Activated effector memory CD4-positive, alpha-beta T cell treated with anti-CD3 and anti-CD28 coated beads, Interleukin-2, amount 50 U/mL, for 16 hours (primary cell): ENCODE data around the gene PPM1H.
A peak's percentile ranks its signal among the peaks of the same experiment; 100 is the strongest.
"Not testable (repeated sequence)": the region's sequence is repeated elsewhere in the genome, so short reads cannot be mapped to it uniquely, and the experiment has no call there.

ENCODE experiments used
- DNase-seq: peaks from one replicate; pipeline ENCODE4 v3.0.0-alpha.2; 2020

Gene PPM1H

DNA sequence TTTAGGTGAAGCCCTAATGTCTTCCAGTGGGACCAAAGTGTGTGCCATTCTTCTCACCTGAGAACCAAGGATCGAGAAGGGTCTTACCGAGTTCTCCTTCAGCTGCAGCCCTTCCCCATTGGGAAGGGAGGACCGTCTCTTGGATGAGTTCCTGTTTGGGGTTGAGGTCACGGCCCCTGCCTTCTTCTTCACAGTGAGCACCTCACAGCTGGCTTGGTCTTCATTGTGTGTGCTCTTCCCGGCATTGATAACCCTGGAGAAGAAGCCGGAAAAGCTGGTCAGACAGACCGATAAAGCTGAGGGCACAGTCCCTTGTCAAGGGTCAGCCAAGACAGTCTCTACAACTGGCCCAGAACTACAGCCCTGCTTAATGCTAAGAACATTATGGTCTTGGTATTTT lies 102.9 kb downstream of the PPM1H start:
- DNase-seq, result no peak

- DNase-seq, result no peak
Observed at GRCh38 chr12:62827855-62828254, 107.1 kb downstream of the PPM1H start.

DNA sequence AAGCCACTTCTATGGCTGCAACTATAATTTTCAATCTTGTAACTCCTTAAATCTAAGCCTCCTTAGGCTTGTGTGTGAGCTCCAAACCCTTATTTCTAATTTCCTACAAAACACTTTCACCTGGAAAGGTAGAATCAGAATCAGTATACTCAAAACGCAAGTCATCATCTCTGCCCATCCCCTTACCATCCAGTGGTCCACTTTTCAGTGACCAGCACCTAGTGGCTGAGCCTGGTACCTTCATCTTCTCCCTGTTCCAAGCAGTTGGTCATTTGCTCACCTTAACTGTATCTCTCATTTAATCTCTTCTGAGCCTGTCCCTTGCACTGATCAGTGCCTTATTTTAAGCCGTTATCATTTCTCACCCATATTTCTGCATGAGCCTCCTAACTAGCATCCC lies 107.9 kb downstream of the PPM1H start:
- DNase-seq, result no peak

GRCh38 chr12:62817556-62818271 lies 117.2 kb downstream of the PPM1H start:
- no peak for DNase-seq

DNA sequence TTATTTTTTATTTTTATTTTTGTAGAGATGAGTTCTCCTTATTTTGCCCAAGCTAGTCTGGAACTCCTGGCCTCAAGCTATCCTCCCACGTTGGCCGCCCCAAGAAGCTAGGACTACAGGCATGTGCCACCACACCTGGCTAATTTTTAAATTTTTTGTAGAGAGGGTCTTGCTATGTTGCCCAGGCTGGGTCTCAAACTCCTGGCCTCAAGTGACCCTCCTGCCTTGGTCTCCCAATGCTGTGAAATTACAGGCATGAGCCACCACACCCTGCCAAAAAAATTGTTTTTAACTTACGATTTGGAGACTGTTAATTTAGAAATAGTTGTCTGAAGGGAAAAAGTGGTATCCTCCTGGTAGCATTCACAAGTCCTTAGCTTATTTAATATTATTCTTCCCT lies 120.7 kb downstream of the PPM1H start:
- no peak for DNase-seq

DNA sequence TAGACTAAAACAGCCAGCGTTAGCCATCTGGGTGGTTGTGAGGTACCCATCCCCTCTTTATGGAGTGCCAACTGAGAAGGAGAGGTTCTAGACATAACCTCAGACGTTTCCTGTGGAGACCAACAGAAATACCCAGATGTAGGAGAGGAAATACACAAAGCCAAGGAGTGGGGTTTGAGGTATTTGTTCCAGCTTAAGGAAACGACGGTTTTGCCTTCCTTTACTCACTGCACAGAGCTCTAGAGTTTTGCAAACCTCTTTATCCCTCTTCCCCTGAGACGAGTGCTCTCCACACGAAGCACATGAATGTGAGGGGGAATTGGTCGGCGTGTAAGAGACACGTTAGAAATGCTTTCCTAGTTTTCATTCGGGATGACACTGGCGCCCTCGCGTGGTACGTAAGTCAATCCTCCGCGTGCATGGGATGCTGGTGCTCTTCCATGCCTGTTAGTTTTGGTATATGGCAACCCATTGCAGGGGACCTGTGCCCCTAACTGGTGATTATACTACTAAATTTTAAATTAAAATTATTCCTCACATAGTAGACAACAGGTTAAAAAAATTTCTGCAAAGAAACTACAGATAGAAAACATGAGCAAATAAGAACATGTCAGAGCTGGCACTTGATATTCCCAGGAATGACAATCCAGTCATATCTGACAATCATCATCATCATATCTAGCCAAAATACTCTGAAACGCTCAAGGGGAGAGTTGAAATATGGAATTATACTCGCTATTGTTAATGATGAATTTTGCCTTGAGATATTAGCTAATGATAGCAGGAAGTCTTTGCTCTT lies 121.7 kb downstream of the PPM1H start:
- DNase-seq, result peak; percentile 72

GRCh38 chr12:62811481-62811880 lies 123.5 kb downstream of the PPM1H start:
- DNase-seq, result not testable (repeated sequence)

DNA sequence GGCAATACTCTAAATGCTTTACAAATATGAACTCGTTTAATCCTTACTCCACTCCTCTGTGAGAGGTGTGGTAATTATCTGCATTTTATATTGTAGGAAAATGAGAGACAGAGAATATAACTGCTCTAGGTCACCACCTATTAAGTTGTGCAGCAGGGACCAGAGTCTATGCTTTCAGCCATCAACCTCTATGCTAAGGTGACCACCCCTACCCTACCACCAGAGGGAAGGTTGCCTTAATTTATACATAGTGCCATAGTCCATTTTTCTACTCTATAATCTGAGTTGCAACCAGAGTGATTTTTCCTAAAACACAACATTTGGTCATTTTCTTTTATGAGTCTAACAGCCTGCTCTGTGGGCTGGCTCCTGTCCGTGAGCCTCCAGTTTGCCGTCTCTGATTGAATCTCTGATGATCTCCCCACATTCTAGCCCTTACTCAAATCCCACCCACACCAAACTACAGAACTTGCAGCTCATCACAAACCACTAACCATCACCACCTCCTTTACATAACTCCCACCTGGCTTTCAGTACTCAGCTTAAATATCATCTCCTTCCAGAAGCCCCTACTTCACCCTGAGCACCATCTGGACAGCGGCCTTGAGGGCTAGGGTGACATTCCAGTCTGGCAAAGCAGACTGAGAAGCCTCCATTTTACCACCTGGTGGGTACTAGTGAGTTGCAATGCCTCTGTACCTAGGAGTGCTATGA lies 126.6 kb downstream of the PPM1H start:
- DNase-seq, result no peak

DNA sequence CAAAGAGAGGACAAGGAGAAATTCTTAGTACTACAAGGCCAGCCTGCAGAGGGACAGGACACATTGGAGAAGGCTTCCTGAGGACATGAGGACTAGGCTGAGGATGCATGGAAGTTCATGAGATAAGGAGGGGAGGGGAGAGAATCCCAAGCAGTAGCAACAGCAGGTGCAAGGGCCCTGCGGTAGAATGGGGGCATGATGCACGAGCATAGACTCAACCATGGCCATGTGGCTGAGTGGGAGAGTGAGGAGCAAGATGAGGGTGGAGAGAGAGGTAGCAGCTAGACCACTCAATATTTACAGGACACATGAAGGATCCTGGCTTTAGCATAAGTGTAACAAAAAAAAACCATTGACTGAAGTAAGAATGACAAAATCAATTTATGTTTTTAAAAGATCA lies 128.1 kb downstream of the PPM1H start:
- DNase-seq, result no peak

GRCh38 chr12:62806244-62806836 lies 128.6 kb downstream of the PPM1H start:
- DNase-seq, result no peak

GRCh38 chr12:62805517-62805916 lies 129.4 kb downstream of the PPM1H start:
- DNase-seq, result no peak

GRCh38 chr12:62803756-62804155 lies 131.2 kb downstream of the PPM1H start:
- no peak for DNase-seq

DNA sequence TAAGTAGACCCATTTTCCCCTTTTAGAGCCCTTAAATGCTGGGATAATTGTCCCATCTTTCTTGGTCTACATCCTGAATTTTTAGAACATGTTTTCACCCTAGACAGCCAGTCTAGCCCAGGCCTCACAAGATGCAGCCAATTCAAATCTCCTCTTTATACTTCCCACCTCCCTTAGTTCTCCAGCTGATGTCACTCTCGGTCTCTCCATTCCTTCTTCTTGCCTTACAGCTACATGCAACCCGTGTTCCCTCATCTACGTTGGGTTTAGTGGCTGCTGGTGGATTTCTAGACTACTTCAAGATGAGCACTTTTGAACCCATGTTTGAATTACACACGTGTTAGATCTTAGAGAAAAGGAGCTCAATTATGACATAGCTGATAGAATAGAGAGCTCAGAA lies 132.0 kb downstream of the PPM1H start:
- DNase-seq, result no peak

- DNase-seq, result no peak
Observed at GRCh38 chr12:62802321-62802720, 132.6 kb downstream of the PPM1H start.

- no peak for DNase-seq
Observed at GRCh38 chr12:62801796-62802195, 133.2 kb downstream of the PPM1H start.

- DNase-seq, result no peak
Observed at GRCh38 chr12:62800707-62801400, 134.1 kb downstream of the PPM1H start.

- no peak for DNase-seq
Observed at GRCh38 chr12:62799766-62800406, 135.1 kb downstream of the PPM1H start.

- DNase-seq, result peak; percentile 72
Observed at GRCh38 chr12:62799126-62799736, 135.7 kb downstream of the PPM1H start.

GRCh38 chr12:62794218-62794583 lies 140.7 kb downstream of the PPM1H start:
- DNase-seq, result no peak

DNA sequence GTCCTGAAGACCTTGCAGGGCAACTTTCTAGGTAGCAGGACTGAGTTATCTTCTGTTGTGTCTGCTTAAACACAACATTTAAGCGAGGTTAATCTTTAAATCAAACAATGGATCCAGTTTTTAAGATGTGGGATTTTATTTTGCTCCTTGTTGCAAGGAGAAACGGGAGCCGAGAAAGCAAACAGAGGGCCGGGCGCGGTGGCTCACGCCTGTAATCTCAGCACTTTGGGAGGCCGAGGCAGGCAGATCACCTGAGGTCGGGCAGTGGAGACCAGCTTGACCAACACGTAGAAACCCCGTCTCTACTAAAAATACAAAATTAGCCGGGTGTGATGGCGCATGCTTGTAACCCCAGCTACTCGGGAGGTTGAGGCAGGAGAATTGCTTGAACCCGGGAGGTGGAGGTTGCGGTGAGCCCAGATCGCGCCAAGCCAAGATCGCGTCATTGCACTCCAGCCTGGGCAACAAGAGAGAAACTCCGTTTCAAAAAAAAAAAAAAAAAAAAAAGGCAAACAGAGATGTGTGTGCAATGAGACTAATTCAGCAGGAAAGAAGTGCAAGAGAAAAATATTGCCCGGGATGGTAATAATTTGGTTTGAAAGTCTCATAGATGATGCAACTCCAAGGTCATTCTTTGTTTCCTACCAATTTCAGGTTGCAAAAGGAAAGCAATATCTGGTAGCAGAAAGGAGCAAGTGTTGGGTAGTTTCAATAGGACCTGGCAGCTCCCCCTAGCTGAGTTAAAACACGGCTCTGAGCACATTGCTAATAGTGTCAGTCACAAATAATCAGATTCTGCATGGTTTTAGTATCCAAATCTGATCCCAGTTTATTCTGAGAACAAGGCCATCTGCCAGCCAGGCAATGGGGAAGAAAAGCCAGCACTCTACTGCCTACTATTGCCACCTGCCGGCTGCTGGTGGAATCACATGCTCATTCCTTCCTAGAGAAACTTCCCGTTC lies 141.4 kb downstream of the PPM1H start:
- peak; percentile 90 for DNase-seq
